Dendritic cell treated with granulocyte-macrophage colony-stimulating factor and Interleukin-4, amounts not matched to agents 40 ng/mL and 50 ng/mL, for 4 days (primary cell): ENCODE measurements around the gene IGLON5.

Experiments used
- H3K27ac Mint-ChIP-seq: one replicate; pipeline ENCODE4 v1.8.0; 2022; ENCODE audit warnings: mild to moderate bottlenecking, mixed read lengths
- H3K27me3 Mint-ChIP-seq: one replicate; pipeline ENCODE4 v1.8.0; 2022; ENCODE audit warnings: mild to moderate bottlenecking, mixed read lengths
- H3K36me3 Mint-ChIP-seq: one replicate; pipeline ENCODE4 v1.8.0; 2022; ENCODE audit warnings: low read depth, mixed read lengths
- H3K4me1 Mint-ChIP-seq: one replicate; pipeline ENCODE4 v1.8.0; 2022; ENCODE audit warnings: low read depth, mixed read lengths
- H3K4me3 Mint-ChIP-seq: one replicate; pipeline ENCODE4 v1.8.0; 2022; ENCODE audit warnings: mild to moderate bottlenecking, moderate library complexity, mixed read lengths
- H3K9me3 Mint-ChIP-seq: one replicate; pipeline ENCODE4 v1.8.0; 2022; ENCODE audit warnings: mixed read lengths
- intact Hi-C: fragments of 100-400 bp; cut with micrococcal nuclease; formaldehyde crosslinking; loops from one replicate; pipeline ENCODE4 v1.15.0; 2022

The IGLON5 gene

GRCh38 chr19:51370230-51370629 is 58.8 kb downstream of the IGLON5 start:
- H3K4me3 Mint-ChIP-seq, result no peak overlapping the region

GRCh38 chr19:51371186-51371690 is 59.8 kb downstream of the IGLON5 start:
- intact Hi-C loops, result no loop called here
- Mint-ChIP-seq H3K9me3 (no peaks in the 10 kb centered on the region), H3K27me3 (no peaks in the 10 kb centered on the region), H3K4me3 (no peak overlapping the region), H3K36me3 (peaks cover 7% of the 10 kb centered on the region), H3K4me1 (peaks cover 57% of the 10 kb centered on the region), H3K27ac (no peak overlapping the region)

More at GRCh38 chr19:51370230-51370629, 58.8 kb downstream of the IGLON5 start:
- H3K27ac Mint-ChIP-seq, result no peak overlapping the region
- H3K9me3 Mint-ChIP-seq, result no peaks in the 10 kb centered on the region
- H3K36me3 Mint-ChIP-seq, result peaks cover 13% of the 10 kb centered on the region
- H3K27me3 Mint-ChIP-seq, result no peaks in the 10 kb centered on the region
- H3K4me1 Mint-ChIP-seq, result peaks cover 59% of the 10 kb centered on the region
- intact Hi-C loops, result no loop called here

GRCh38 chr19:51372021-51372648 is 60.7 kb downstream of the IGLON5 start:
- Mint-ChIP-seq H3K9me3 (no peaks in the 10 kb centered on the region), H3K4me1 (peaks cover 49% of the 10 kb centered on the region), H3K4me3 (no peak overlapping the region), H3K27me3 (no peaks in the 10 kb centered on the region), H3K27ac (no peak overlapping the region), H3K36me3 (peaks cover 7% of the 10 kb centered on the region)
- intact Hi-C loops, result no loop called here

- H3K9me3 Mint-ChIP-seq, result no peaks in the 10 kb centered on the region
- no peak within 1 kb of the TSS for H3K4me3 Mint-ChIP-seq
- intact Hi-C loops, result no loop called here
- H3K27ac Mint-ChIP-seq, result no peak within 1 kb of the TSS
- H3K4me1 Mint-ChIP-seq, result peaks cover 49% of the 10 kb centered on the region
- H3K36me3 Mint-ChIP-seq, result peaks cover 2% of the 10 kb centered on the region
- H3K27me3 Mint-ChIP-seq, result no peaks in the 10 kb centered on the region
These were observed 61.4 kb downstream of the IGLON5 start, which contains the start of gene NKG7 for GRCh38 chr19:51372649-51373504. Gene NKG7 (minus strand): TSS chr19:51372654. CDS start chr19:51372535, 119 bp downstream.

- H3K27ac Mint-ChIP-seq, result no peak overlapping the region
- H3K36me3 Mint-ChIP-seq, result no peaks in the 10 kb centered on the region
- peaks cover 37% of the 10 kb centered on the region for H3K4me1 Mint-ChIP-seq
- intact Hi-C loops, result no loop called here
- H3K27me3 Mint-ChIP-seq, result no peaks in the 10 kb centered on the region
- H3K4me3 Mint-ChIP-seq, result no peak overlapping the region
- no peaks in the 10 kb centered on the region for H3K9me3 Mint-ChIP-seq
These were observed 64.2 kb downstream of the IGLON5 start for GRCh38 chr19:51375504-51376221.

- no peaks in the 10 kb centered on the region for H3K36me3 Mint-ChIP-seq
- H3K27ac Mint-ChIP-seq, result no peak overlapping the region
- intact Hi-C loops, result no loop called here
- no peaks in the 10 kb centered on the region for H3K27me3 Mint-ChIP-seq
- no peak overlapping the region for H3K4me3 Mint-ChIP-seq
- peaks cover 7% of the 10 kb centered on the region for H3K9me3 Mint-ChIP-seq
- peaks cover 20% of the 10 kb centered on the region for H3K4me1 Mint-ChIP-seq
These were observed 66.0 kb downstream of the IGLON5 start for GRCh38 chr19:51377422-51377821.

- intact Hi-C loops, result no loop called here
- no peaks in the 10 kb centered on the region for H3K36me3 Mint-ChIP-seq
- H3K9me3 Mint-ChIP-seq, result peaks cover 7% of the 10 kb centered on the region
- no peak overlapping the region for H3K4me3 Mint-ChIP-seq
- peaks cover 4% of the 10 kb centered on the region for H3K4me1 Mint-ChIP-seq
- H3K27ac Mint-ChIP-seq, result no peak overlapping the region
- no peaks in the 10 kb centered on the region for H3K27me3 Mint-ChIP-seq
These were observed 68.9 kb downstream of the IGLON5 start for GRCh38 chr19:51380379-51380778.
